Smooth muscle cell (in vitro differentiated cells): ENCODE measurements around the gene DNM1. TPM values are rescaled to one million over a fixed set of nuclear protein-coding genes. Genes with fewer than 3 reads are reported as not detected.

ENCODE experiments used
- DNase-seq: peaks from one replicate; lab custom pipeline; 2025; ENCODE audit not compliant: unreplicated experiment; lab: John Stamatoyannopoulos, UW
- H2AFZ ChIP-seq: fragments of 200-600 bp; sonication (generic); 2 replicates; pipeline ENCODE4 v1.6.0; 2016; ENCODE audit warnings: antibody characterized with exemption, low read depth, mild to moderate bottlenecking
- H3F3A ChIP-seq: fragments of 200-600 bp; sonication (generic); 2 replicates; pipeline ENCODE4 v1.6.0; 2017; ENCODE audit warnings: antibody characterized with exemption, low read depth
- H3K27ac ChIP-seq: fragments of 200-600 bp; sonication (generic); 2 replicates; pipeline ENCODE4 v1.5.1; 2016; ENCODE audit warnings: low read depth, mild to moderate bottlenecking
- H3K27me3 ChIP-seq: fragments of 200-600 bp; sonication (generic); 2 replicates; pipeline ENCODE4 v1.6.1; 2016; ENCODE audit warnings: low read depth, mild to moderate bottlenecking
- H3K36me3 ChIP-seq: fragments of 200-600 bp; sonication (generic); 2 replicates; pipeline ENCODE4 v1.5.1; 2016; ENCODE audit warnings: low read depth
- H3K4me1 ChIP-seq: fragments of 200-600 bp; sonication (generic); 2 replicates; pipeline ENCODE4 v1.5.1; 2016; ENCODE audit warnings: low read depth
- H3K4me2 ChIP-seq: fragments of 200-600 bp; sonication (generic); 2 replicates; pipeline ENCODE4 v1.6.0; 2016; ENCODE audit warnings: mild to moderate bottlenecking
- H3K4me3 ChIP-seq: fragments of 200-600 bp; sonication (generic); 2 replicates; pipeline ENCODE4 v1.5.1; 2016; ENCODE audit warnings: mild to moderate bottlenecking
- H3K79me2 ChIP-seq: fragments of 200-600 bp; sonication (generic); 2 replicates; pipeline ENCODE4 v1.6.0; 2016; ENCODE audit warnings: low read depth, mild to moderate bottlenecking
- H3K9ac ChIP-seq: fragments of 200-600 bp; sonication (generic); 2 replicates; pipeline ENCODE4 v1.6.0; 2016; ENCODE audit warnings: low read depth
- H3K9me3 ChIP-seq: fragments of 200-600 bp; sonication (generic); replicated peaks from 2 replicates; pipeline ENCODE4 v1.5.1; 2016; ENCODE audit warnings: low read depth
- H4K20me1 ChIP-seq: fragments of 200-600 bp; sonication (generic); 2 replicates; pipeline ENCODE4 v1.6.0; 2016; ENCODE audit warnings: low read depth
- CTCF ChIP-seq: fragments of 200-600 bp; sonication (generic); IDR thresholded peaks from 2 replicates; pipeline ENCODE4 v1.5.1; 2017; ENCODE audit warnings: borderline replicate concordance, mild to moderate bottlenecking, antibody characterized with exemption; ENCODE audit not compliant: insufficient read depth, poor library complexity, severe bottlenecking
- WGBS: methylation state at CpG from one replicate; pipeline ENCODE4 v1.1.7; 2016; ENCODE audit warnings: low lambda C conversion rate; 5-methylcytosine and 5-hydroxymethylcytosine counted together
- microRNA counts: library from miRNA; unstranded; fragments of <30 nt; microRNA quantifications from one replicate; lab custom pipeline; 2016
- microRNA-seq: library from miRNA; unstranded; fragments of <30 nt; microRNA quantifications from one replicate; pipeline ENCODE4, GENCODE V29; 2016; ENCODE audit warnings: borderline number of aligned reads
- polyA plus RNA-seq: library from polyadenylated mRNA; unstranded; fragments of >200 nt; fragmentation: Nextera tagmentation; extraction: Ambion mirVana; gene quantifications from 2 replicates; pipeline ENCODE4 v1.2.1, GENCODE V29; 2016
- small RNA-seq: library from RNA; depleted of rRNA; stranded (forward); fragments of <200 nt; gene quantifications from one replicate; pipeline ENCODE3, GENCODE V24; 2014
- total RNA-seq: library from RNA; depleted of rRNA; stranded (reverse); fragments of >200 nt; gene quantifications from 2 replicates; pipeline ENCODE4 v1.2.3, GENCODE V29; 2014

Gene DNM1
- total and polyA plus RNA-seq, 2 experiments from 2014 or later = 25.3 to 50.7 TPM

- Histone ChIP-seq H3K4me1 (peaks cover 3% of the 10 kb centered on the region), H2AFZ (no peak overlapping the region), H3F3A (peaks cover 13% of the 10 kb centered on the region), H3K27ac (no peak overlapping the region), H3K9ac (no peak overlapping the region), H3K36me3 (no peaks in the 10 kb centered on the region), H3K79me2 (no peaks in the 10 kb centered on the region), H3K27me3 (no peaks in the 10 kb centered on the region), H3K4me3 (no peak overlapping the region), H3K9me3 (no peaks in the 10 kb centered on the region), H3K4me2 (no peak overlapping the region), H4K20me1 (peaks cover 3% of the 10 kb centered on the region)
- DNase-seq = no peak
- WGBS = 93% methylated on average over 9 of the region's 9 CpGs
- TF ChIP-seq CTCF = no peak
These were observed 101.2 kb downstream of the DNM1 start for GRCh38 chr9:128304136-128304970.

MicroRNA genes within 50 kb of the gene (microRNA counts, 767-probe panel; counts per million panel counts)
- microRNA hsa-miR-199b-5p (lab: Ali Mortazavi, UCI) (10,640 counts per million, percentile 85 among the panel's probes with 10 or more counts), microRNA hsa-miR-3154 (lab: Ali Mortazavi, UCI) (183 counts per million)

Small RNAs within 50 kb of the gene (microRNA-seq; reads per million reads assigned to microRNA genes)
- 3,196 reads per million, percentile 87 among the genes with 10 or more reads in this experiment for gene MIR199B
- gene MIR3154 = 4.1 reads per million

Small RNAs within 50 kb of the gene (small RNA-seq; reads per million reads assigned to genes)
- gene MIR199B (140 reads per million, percentile 99 among the genes with 10 or more reads in this experiment), gene MIR3154 (not detected)

Other genes with a start within 250 kb of the DNM1 start
- gene EEIG1, start 222.4 kb upstream of the DNM1 start, total RNA-seq = 9.2 and 21.2 TPM in 2 replicates
- gene EEIG1, start 222.4 kb upstream of the DNM1 start, polyA plus RNA-seq = 18.1 and 19.4 TPM in 2 replicates
- gene NAIF1, start 136.1 kb upstream of the DNM1 start, total RNA-seq = 3.8 and 5.2 TPM in 2 replicates
- gene NAIF1, start 136.1 kb upstream of the DNM1 start, polyA plus RNA-seq = 6.7 and 8.9 TPM in 2 replicates
- 15.7 and 20.6 TPM in 2 replicates for gene SLC25A25, start 135.1 kb upstream of the DNM1 start, total RNA-seq
- gene SLC25A25, start 135.1 kb upstream of the DNM1 start, polyA plus RNA-seq = 19.9 and 20.5 TPM in 2 replicates
- 20.7 and 31.5 TPM in 2 replicates for gene PTGES2, start 75.7 kb upstream of the DNM1 start, total RNA-seq
- 78.6 and 102 TPM in 2 replicates for gene PTGES2, start 75.7 kb upstream of the DNM1 start, polyA plus RNA-seq
- not detected in 2 replicates for gene LCN2, start 53.9 kb upstream of the DNM1 start, total RNA-seq
- 0.38 TPM in 1 of 2 replicates, not detected in the other for gene LCN2, start 53.9 kb upstream of the DNM1 start, polyA plus RNA-seq
- 209 and 229 TPM in 2 replicates for gene BBLN, start 43.1 kb upstream of the DNM1 start, total RNA-seq
- gene BBLN, start 43.1 kb upstream of the DNM1 start, polyA plus RNA-seq = 119 and 133 TPM in 2 replicates
- gene CIZ1, start 11.8 kb upstream of the DNM1 start, total RNA-seq = 23.5 and 24.2 TPM in 2 replicates
- gene CIZ1, start 11.8 kb upstream of the DNM1 start, polyA plus RNA-seq = 81.1 and 84.0 TPM in 2 replicates
- gene GOLGA2, start 72.6 kb downstream of the DNM1 start, total RNA-seq = 99.5 and 101 TPM in 2 replicates
- 55.4 and 70.1 TPM in 2 replicates for gene GOLGA2, start 72.6 kb downstream of the DNM1 start, polyA plus RNA-seq
- 41.0 and 47.1 TPM in 2 replicates for gene SWI5, start 72.9 kb downstream of the DNM1 start, total RNA-seq
- gene SWI5, start 72.9 kb downstream of the DNM1 start, polyA plus RNA-seq = 71.1 and 77.2 TPM in 2 replicates
- gene TRUB2, start 119.1 kb downstream of the DNM1 start, total RNA-seq = 5.2 and 9.0 TPM in 2 replicates
- 25.1 and 33.2 TPM in 2 replicates for gene TRUB2, start 119.1 kb downstream of the DNM1 start, polyA plus RNA-seq
- gene COQ4, start 119.5 kb downstream of the DNM1 start, total RNA-seq = 16.7 and 23.5 TPM in 2 replicates
- gene COQ4, start 119.5 kb downstream of the DNM1 start, polyA plus RNA-seq = 37.5 and 51.0 TPM in 2 replicates
- gene SLC27A4, start 137.1 kb downstream of the DNM1 start, total RNA-seq = 6.1 and 10.4 TPM in 2 replicates
- 10.3 and 16.0 TPM in 2 replicates for gene SLC27A4, start 137.1 kb downstream of the DNM1 start, polyA plus RNA-seq
- 27.1 and 27.3 TPM in 2 replicates for gene URM1, start 168.0 kb downstream of the DNM1 start, total RNA-seq
- 41.2 and 48.7 TPM in 2 replicates for gene URM1, start 168.0 kb downstream of the DNM1 start, polyA plus RNA-seq
- 116 and 129 TPM in 2 replicates for gene CERCAM, start 217.5 kb downstream of the DNM1 start, total RNA-seq
- gene CERCAM, start 217.5 kb downstream of the DNM1 start, polyA plus RNA-seq = 310 and 357 TPM in 2 replicates